Osteocyte (in vitro differentiated cells): ENCODE data around the gene EIF4E3. TPM values are rescaled to one million over a fixed set of nuclear protein-coding genes. Genes with fewer than 3 reads are reported as not detected.

Source experiments
- DNase-seq: peaks from one replicate; pipeline ENCODE4 v3.0.0; 2021; ENCODE audit warnings: mixed read lengths; ENCODE audit not compliant: unreplicated experiment; ENCODE audit errors: extremely low spot score
- H3K27ac Mint-ChIP-seq: one replicate; pipeline ENCODE4 v1.8.0; 2021; ENCODE audit warnings: mild to moderate bottlenecking, mixed read lengths; ENCODE audit not compliant: unreplicated experiment
- H3K27me3 Mint-ChIP-seq: one replicate; pipeline ENCODE4 v1.8.0; 2021; ENCODE audit warnings: mixed read lengths; ENCODE audit not compliant: unreplicated experiment
- H3K36me3 Mint-ChIP-seq: one replicate; pipeline ENCODE4 v1.8.0; 2021; ENCODE audit warnings: mixed read lengths; ENCODE audit not compliant: unreplicated experiment
- H3K4me1 Mint-ChIP-seq: one replicate; pipeline ENCODE4 v1.8.0; 2021; ENCODE audit warnings: mixed read lengths; ENCODE audit not compliant: unreplicated experiment
- H3K4me3 Mint-ChIP-seq: one replicate; pipeline ENCODE4 v1.8.0; 2021; ENCODE audit warnings: mild to moderate bottlenecking, moderate library complexity, mixed read lengths; ENCODE audit not compliant: unreplicated experiment
- H3K9me3 Mint-ChIP-seq: one replicate; pipeline ENCODE4 v1.8.0; 2021; ENCODE audit warnings: mixed read lengths; ENCODE audit not compliant: unreplicated experiment
- total RNA-seq: library from RNA; stranded (reverse); gene quantifications from 2 replicates; pipeline ENCODE4 v1.2.1, GENCODE V29; 2021
- TF ChIP-seq, protein P1 (sequence below): fragments of 200-600 bp; sonication (generic); IDR thresholded peaks from 2 replicates; pipeline ENCODE4 v1.5.0; 2021; ENCODE audit warnings: antibody characterized with exemption, mild to moderate bottlenecking, moderate library complexity

Gene EIF4E3
- total RNA-seq, 1 donor from 2014 or later, result 7.7 TPM

- Mint-ChIP-seq H3K27ac (no peak overlapping the region), H3K4me1 (peaks cover 3% of the 10 kb centered on the region), H3K9me3 (no peaks in the 10 kb centered on the region), H3K4me3 (no peak overlapping the region), H3K27me3 (peaks cover 6% of the 10 kb centered on the region), H3K36me3 (peaks cover 2% of the 10 kb centered on the region)
- no peak for DNase-seq
- TF ChIP-seq, protein P1, sequence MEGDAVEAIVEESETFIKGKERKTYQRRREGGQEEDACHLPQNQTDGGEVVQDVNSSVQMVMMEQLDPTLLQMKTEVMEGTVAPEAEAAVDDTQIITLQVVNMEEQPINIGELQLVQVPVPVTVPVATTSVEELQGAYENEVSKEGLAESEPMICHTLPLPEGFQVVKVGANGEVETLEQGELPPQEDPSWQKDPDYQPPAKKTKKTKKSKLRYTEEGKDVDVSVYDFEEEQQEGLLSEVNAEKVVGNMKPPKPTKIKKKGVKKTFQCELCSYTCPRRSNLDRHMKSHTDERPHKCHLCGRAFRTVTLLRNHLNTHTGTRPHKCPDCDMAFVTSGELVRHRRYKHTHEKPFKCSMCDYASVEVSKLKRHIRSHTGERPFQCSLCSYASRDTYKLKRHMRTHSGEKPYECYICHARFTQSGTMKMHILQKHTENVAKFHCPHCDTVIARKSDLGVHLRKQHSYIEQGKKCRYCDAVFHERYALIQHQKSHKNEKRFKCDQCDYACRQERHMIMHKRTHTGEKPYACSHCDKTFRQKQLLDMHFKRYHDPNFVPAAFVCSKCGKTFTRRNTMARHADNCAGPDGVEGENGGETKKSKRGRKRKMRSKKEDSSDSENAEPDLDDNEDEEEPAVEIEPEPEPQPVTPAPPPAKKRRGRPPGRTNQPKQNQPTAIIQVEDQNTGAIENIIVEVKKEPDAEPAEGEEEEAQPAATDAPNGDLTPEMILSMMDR, result no peak
Measured at GRCh38 chr3:71702131-71703024, 22.8 kb downstream of the EIF4E3 start.

- TF ChIP-seq, protein P1, result no peak
- peaks cover 2% of the 10 kb centered on the region for H3K36me3 Mint-ChIP-seq
- H3K27me3 Mint-ChIP-seq, result peaks cover 6% of the 10 kb centered on the region
- H3K4me1 Mint-ChIP-seq, result peaks cover 1% of the 10 kb centered on the region
- no peak overlapping the region for H3K4me3 Mint-ChIP-seq
- no peaks in the 10 kb centered on the region for H3K9me3 Mint-ChIP-seq
- H3K27ac Mint-ChIP-seq, result no peak overlapping the region
- no peak for DNase-seq
Measured at GRCh38 chr3:71701251-71701762, 23.9 kb downstream of the EIF4E3 start.

DNA sequence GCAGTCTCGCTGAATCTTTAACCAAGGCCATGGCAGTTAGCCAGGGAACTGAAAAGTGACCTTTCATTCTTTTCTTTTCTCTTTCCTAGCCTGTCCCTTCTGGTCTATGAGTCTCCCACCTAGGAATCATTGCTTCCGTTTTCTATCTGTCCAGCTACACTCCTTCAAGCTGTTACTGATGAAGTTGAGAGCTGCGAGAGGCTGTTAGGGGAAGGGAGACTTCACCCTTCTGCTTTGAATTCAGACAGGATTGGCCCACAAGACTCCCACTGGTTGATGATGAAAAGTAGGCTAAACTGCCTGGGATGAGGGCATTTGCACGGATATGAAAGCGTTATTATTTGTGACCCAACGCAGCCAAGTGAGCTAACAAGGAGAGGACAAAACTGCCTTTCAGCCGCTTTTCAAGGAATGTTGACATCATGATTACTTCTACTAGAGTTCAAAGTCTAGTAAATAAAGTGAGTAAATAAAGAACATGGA is 30.2 kb downstream of the EIF4E3 start:
- Mint-ChIP-seq H3K27me3 (no peaks in the 10 kb centered on the region), H3K4me3 (peak overlapping the region; percentile 14)
- no peak for DNase-seq

GRCh38 chr3:71694358-71694999 is 30.7 kb downstream of the EIF4E3 start:
- peaks cover 35% of the 10 kb centered on the region for H3K4me1 Mint-ChIP-seq
- H3K27me3 Mint-ChIP-seq, result no peaks in the 10 kb centered on the region
- no peak for DNase-seq
- H3K9me3 Mint-ChIP-seq, result no peaks in the 10 kb centered on the region
- H3K36me3 Mint-ChIP-seq, result no peaks in the 10 kb centered on the region
- TF ChIP-seq, protein P1, result no peak
- peak overlapping the region; percentile 89 for H3K27ac Mint-ChIP-seq
- peak overlapping the region; percentile 36 for H3K4me3 Mint-ChIP-seq

More for the DNA sequence above, 30.2 kb downstream of the EIF4E3 start:
- peaks cover 32% of the 10 kb centered on the region for H3K4me1 Mint-ChIP-seq
- no peaks in the 10 kb centered on the region for H3K9me3 Mint-ChIP-seq
- TF ChIP-seq, protein P1, result no peak
- peak overlapping the region; percentile 89 for H3K27ac Mint-ChIP-seq
- H3K36me3 Mint-ChIP-seq, result no peaks in the 10 kb centered on the region

DNA sequence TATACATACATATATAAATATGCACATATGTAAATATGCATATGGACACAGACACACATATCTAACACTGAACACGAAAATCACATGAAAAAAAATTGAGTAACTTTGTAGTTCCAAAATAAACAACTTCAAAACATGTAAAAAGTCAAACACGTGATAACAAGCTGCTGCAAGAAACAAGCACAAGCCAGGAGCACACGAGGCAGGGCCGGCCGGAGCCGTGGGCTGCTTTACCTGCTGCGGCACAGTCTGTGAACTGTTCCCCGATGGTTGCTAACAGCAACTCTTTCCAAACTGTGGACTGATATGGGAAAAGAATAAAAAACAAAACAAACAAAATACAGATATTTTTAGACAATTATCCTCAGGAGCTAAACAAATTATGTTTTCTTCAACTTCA is 31.6 kb downstream of the EIF4E3 start:
- DNase-seq, result no peak
- TF ChIP-seq, protein P1, result no peak
- Mint-ChIP-seq H3K36me3 (peaks cover 2% of the 10 kb centered on the region), H3K9me3 (no peaks in the 10 kb centered on the region), H3K27ac (peak overlapping the region; percentile 89), H3K4me1 (peaks cover 35% of the 10 kb centered on the region), H3K4me3 (no peak overlapping the region), H3K27me3 (no peaks in the 10 kb centered on the region)
